ENCODE measurements around the gene PSTPIP1. TPM values are rescaled to one million over a fixed set of nuclear protein-coding genes. Genes with fewer than 3 reads are reported as not detected.
A peak's percentile ranks its signal among the peaks of the same experiment; 100 is the strongest.

The PSTPIP1 gene
- total and polyA plus RNA-seq, 2 of the 13 experiments (the other 11 are each of a cell fraction or from before 2014, with no cell fraction given) = 4.4 to 8.7 TPM

GRCh38 chr15:77066971-77067690 lies 72.2 kb downstream of the PSTPIP1 start (continued):
- TF ChIP-seq ARID5B (CRISPR knock-in tag; IDR thresholded peaks at IDR 0.05) (peak; percentile 36; the same call in 1 of the 2 replicates), MYC (CRISPR knock-in tag; IDR thresholded peaks at IDR 0.05; ENCODE audit: borderline replicate concordance) (no peak), ZC3H4 (CRISPR knock-in tag; IDR thresholded peaks at IDR 0.05; ENCODE audit: borderline replicate concordance) (no peak), NR2F2 (IDR thresholded peaks at IDR 0.05; ENCODE audit: borderline replicate concordance, low read depth) (peak; percentile 48; the same call in 1 of the 2 replicates), RFX1 (IDR thresholded peaks at IDR 0.05) (0 out of 2 replicates have a peak, but pooled peaks have one; percentile 7)
- TF ChIP-seq, protein P1, sequence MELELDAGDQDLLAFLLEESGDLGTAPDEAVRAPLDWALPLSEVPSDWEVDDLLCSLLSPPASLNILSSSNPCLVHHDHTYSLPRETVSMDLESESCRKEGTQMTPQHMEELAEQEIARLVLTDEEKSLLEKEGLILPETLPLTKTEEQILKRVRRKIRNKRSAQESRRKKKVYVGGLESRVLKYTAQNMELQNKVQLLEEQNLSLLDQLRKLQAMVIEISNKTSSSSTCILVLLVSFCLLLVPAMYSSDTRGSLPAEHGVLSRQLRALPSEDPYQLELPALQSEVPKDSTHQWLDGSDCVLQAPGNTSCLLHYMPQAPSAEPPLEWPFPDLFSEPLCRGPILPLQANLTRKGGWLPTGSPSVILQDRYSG (CRISPR knock-in tag; IDR thresholded peaks at IDR 0.05) = no peak

Measured in HepG2 (cell line).